Measurements from ENCODE around the gene LITAFD.
"Not testable (repeated sequence)": the region's sequence is repeated elsewhere in the genome, so short reads cannot be mapped to it uniquely, and the experiment has no call there.

The LITAFD gene

GRCh38 chr16:8882041-8882617, at the start of gene LITAFD:
TSS of gene LITAFD (plus strand) at chr16:8882351. CDS start at chr16:8884356, 2,005 bp downstream.
- no peak for DNase-seq

GRCh38 chr16:8832717-8833105, 49.4 kb upstream of the LITAFD start:
- DNase-seq, result no peak

- not testable (repeated sequence) for DNase-seq
Observed at GRCh38 chr16:8836797-8837196, 45.4 kb upstream of the LITAFD start.

- DNase-seq, result not testable (repeated sequence)
Observed at GRCh38 chr16:8837594-8837993, 44.6 kb upstream of the LITAFD start.

GRCh38 chr16:8842016-8842415, 40.1 kb upstream of the LITAFD start:
- DNase-seq, result not testable (repeated sequence)

GRCh38 chr16:8843296-8843695, 38.9 kb upstream of the LITAFD start:
- not testable (repeated sequence) for DNase-seq

GRCh38 chr16:8845699-8846298, 36.4 kb upstream of the LITAFD start:
- DNase-seq, result no peak

GRCh38 chr16:8846401-8846932, 35.7 kb upstream of the LITAFD start:
- no peak for DNase-seq

GRCh38 chr16:8847145-8847544, 35.0 kb upstream of the LITAFD start:
- DNase-seq, result no peak

- no peak for DNase-seq
Observed at GRCh38 chr16:8847623-8848022, 34.5 kb upstream of the LITAFD start.

- no peak for DNase-seq
Observed at GRCh38 chr16:8848231-8848938, 33.8 kb upstream of the LITAFD start.

- peak in 1 of 2 experiments; percentile 67 for DNase-seq
Observed at GRCh38 chr16:8848939-8849391, 33.2 kb upstream of the LITAFD start.

- DNase-seq, result peak in 1 of 2 experiments; percentile 67
Observed at GRCh38 chr16:8849411-8850011, 32.6 kb upstream of the LITAFD start.

GRCh38 chr16:8850279-8850885, 31.8 kb upstream of the LITAFD start:
- DNase-seq, result peak; percentile 41 to 79

- no peak for DNase-seq
Observed at GRCh38 chr16:8851761-8852403, 30.3 kb upstream of the LITAFD start.

GRCh38 chr16:8852534-8852933, 29.6 kb upstream of the LITAFD start:
- DNase-seq, result no peak

GRCh38 chr16:8853150-8853549, 29.0 kb upstream of the LITAFD start:
- DNase-seq, result no peak

GRCh38 chr16:8853611-8854010, 28.5 kb upstream of the LITAFD start:
- no peak for DNase-seq

GRCh38 chr16:8854298-8854948, 27.7 kb upstream of the LITAFD start:
- no peak for DNase-seq

GRCh38 chr16:8855051-8855786, 26.9 kb upstream of the LITAFD start:
- DNase-seq, result no peak

- no peak for DNase-seq
Observed at GRCh38 chr16:8855972-8856371, 26.2 kb upstream of the LITAFD start.
